GM12865 (cell line): Measurements from ENCODE around the gene SMIM38.

Experiments
- DNase-seq: peaks from one replicate; pipeline ENCODE4 v3.0.0; 2010; ENCODE audit warnings: low read depth
- H3K4me3 ChIP-seq: 2 replicates; pipeline ENCODE4 v1.5.1; 2011; ENCODE audit warnings: mild to moderate bottlenecking, low read depth, low read length, control low read depth
- TF ChIP-seq, protein P1 (sequence below): IDR thresholded peaks from 2 replicates; pipeline ENCODE4 v1.5.1; 2011; ENCODE audit warnings: low read length, control low read depth, low read depth, inconsistent platforms; ENCODE audit not compliant: insufficient read depth; ENCODE audit errors: missing control alignments

SMIM38 gene

DNA sequence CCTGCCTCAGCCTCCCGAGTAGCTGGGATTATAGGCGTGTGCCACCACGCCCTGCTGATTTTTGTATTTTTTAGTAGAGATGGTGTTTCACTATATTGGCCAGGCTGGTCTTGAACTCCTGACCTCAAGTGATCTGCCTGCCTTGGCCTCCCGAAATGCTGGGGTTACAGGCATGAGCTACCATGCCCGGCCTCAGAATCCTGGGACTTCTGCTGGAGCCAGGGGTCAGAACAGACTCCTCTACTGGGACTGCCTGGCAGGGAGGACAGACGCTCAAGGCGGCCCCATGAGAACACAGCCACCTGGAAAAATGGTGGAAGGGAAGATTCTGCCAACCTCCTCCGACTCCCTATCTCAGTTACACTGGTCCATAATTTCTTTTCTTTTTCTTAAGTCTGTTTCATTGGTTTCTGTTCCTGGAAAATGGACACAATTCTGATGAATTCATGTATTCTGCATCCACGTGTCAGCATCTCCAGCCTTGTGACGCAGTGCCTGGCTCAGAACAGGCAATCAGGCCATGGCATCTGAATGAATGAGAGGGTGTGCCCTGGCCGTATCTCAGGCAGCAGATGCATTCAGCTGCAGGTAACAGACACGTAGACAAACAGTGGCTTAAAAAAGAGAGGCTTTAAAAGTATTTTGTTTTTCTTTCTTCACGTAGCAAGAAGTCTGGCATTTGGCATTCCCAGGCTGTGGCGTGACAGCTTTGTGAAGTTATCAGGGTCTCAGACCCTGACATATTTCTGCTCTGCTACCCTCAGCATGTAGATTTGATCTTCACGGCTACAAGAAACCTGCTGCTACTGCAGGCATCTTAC lies 4.8 kb downstream of the SMIM38 start:
- DNase-seq: no peak
- H3K4me3 ChIP-seq: no peak overlapping the region
- TF ChIP-seq, protein P1, sequence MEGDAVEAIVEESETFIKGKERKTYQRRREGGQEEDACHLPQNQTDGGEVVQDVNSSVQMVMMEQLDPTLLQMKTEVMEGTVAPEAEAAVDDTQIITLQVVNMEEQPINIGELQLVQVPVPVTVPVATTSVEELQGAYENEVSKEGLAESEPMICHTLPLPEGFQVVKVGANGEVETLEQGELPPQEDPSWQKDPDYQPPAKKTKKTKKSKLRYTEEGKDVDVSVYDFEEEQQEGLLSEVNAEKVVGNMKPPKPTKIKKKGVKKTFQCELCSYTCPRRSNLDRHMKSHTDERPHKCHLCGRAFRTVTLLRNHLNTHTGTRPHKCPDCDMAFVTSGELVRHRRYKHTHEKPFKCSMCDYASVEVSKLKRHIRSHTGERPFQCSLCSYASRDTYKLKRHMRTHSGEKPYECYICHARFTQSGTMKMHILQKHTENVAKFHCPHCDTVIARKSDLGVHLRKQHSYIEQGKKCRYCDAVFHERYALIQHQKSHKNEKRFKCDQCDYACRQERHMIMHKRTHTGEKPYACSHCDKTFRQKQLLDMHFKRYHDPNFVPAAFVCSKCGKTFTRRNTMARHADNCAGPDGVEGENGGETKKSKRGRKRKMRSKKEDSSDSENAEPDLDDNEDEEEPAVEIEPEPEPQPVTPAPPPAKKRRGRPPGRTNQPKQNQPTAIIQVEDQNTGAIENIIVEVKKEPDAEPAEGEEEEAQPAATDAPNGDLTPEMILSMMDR: no peak

DNA sequence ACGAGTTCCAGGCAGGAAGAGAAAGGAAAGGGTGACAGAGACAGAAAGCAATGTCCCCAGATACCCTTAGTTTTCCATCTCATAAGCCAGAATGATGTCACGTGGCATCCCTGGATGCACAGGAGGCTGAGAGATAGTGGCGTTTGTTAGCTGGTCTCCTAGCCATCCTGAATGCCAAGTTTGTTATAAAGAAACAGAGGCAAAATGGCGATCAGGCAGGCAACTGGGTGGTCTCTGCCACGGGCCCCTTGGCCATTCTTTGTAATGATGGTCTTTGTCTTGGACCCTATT lies 5.3 kb downstream of the SMIM38 start:
- H3K4me3 ChIP-seq: no peak overlapping the region
- TF ChIP-seq, protein P1: no peak
- no peak for DNase-seq

DNA sequence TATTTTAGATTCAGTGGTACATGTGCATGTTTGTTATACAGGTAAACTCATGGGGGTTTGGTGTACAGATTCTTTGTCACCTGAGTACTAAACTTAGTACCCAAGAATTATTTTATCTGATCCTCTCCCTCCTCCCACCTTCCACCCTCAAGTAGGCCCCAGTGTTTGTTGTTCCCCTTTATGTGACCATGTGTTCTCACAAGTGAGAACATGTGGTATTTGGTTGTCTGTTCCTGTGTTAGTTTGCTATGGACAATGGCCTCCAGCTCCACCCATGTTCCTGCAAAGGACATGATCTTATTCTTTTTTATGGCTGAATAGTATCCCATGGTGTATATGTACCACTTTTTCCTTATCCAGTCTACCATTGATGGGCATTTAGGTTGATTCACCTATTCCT lies 6.8 kb downstream of the SMIM38 start:
- H3K4me3 ChIP-seq: no peak overlapping the region
- DNase-seq: no peak
- TF ChIP-seq, protein P1: no peak

DNA sequence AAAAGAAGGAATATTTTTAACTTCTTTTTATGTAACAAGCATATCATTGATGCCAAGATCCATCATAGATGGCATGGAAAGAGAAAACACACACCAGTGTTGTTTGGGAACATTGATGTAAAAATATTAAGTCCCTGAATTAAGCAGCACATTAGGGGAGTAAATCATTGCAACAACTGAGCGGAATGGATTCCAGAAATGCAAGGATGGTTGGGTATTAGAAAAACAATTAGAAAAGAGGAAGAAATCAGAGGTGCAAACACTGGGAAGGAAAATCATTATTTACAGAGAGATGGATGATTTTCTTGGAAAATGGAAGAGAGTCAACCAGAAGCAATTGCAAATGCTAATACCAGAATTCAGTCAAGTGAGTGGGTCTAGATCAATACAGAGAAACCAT lies 8.1 kb downstream of the SMIM38 start:
- TF ChIP-seq, protein P1: no peak
- DNase-seq: no peak
- no peak overlapping the region for H3K4me3 ChIP-seq

DNA sequence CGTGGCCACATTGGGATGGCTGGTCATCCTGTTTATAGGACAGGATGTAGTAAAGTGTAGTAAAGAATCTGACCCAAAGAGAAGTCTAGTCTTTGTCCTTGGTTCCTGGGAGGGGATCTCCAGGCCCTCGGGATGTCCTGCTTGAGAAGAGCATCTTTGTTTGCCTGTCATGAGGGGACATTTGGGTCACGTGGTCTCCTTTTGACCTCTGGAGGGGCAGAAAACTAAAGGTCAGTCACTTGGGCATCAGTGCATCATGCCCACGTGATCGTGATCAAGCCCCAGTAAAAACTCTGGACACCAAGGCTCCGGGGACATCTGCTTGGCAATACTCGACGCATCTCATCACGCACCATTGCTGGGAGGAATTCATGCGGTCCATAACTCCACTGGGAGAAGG lies 9.1 kb downstream of the SMIM38 start:
- TF ChIP-seq, protein P1: no peak

DNA sequence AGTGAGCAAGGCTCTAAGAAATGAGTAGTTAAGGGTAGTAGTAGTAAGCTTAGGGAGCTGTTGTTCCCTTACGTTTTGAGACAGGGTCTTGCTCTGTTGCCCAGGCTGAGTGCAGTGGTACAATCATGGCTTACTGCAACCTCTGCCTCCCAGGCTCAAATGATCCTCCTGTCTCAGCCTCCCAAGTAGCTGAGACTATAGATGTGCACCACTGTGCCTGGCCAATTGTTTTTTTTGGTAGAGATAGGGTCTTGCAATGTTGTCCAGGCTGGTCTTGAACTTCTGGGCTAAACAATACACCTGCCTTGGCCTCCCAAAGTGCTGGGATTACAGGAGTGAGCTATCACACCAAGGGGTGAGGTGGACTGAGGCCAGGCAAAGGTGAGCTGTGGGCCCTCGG lies 10.0 kb downstream of the SMIM38 start:
- no peak overlapping the region for H3K4me3 ChIP-seq
- TF ChIP-seq, protein P1: no peak
- no peak for DNase-seq

More for the DNA sequence above, 9.1 kb downstream of the SMIM38 start:
- no peak for DNase-seq
- H3K4me3 ChIP-seq: no peak overlapping the region
